Stimulated activated naive CD8-positive, alpha-beta T cell treated with anti-CD3 and anti-CD28 coated beads, Interleukin-15, amount 100 ng/mL, for 72 hours (primary cell): ENCODE results near the gene INVS.
A peak's percentile ranks its signal among the peaks of the same experiment; 100 is the strongest.
"Not testable (repeated sequence)": the region's sequence is repeated elsewhere in the genome, so short reads cannot be mapped to it uniquely, and the experiment has no call there.

Experiments
- ATAC-seq: fragments of 150-1000 bp; cut with Tn5 transposase; 2 replicates; pipeline ENCODE4 v1.10.0; 2021; ENCODE audit warnings: mild to moderate bottlenecking, moderate library complexity
- DNase-seq, 2 donors: peaks; one replicate each; pipeline ENCODE4 v3.0.0; 2021 to 2022
- H3K27ac Mint-ChIP-seq, 2 donors: one replicate each; pipeline ENCODE4 v1.8.0; 2022; ENCODE audit warnings: mild to moderate bottlenecking in 2 of 2, mixed read lengths in 2 of 2, moderate library complexity in 2 of 2
- H3K27me3 Mint-ChIP-seq: one replicate; pipeline ENCODE4 v1.8.0; 2022; ENCODE audit warnings: mixed read lengths
- H3K4me1 Mint-ChIP-seq: one replicate; pipeline ENCODE4 v1.8.0; 2022; ENCODE audit warnings: mild to moderate bottlenecking, mixed read lengths
- H3K4me3 Mint-ChIP-seq, 2 donors: one replicate each; pipeline ENCODE4 v1.8.0; 2022; ENCODE audit warnings: mild to moderate bottlenecking in 2 of 2, mixed read lengths in 2 of 2, moderate library complexity in 1 of 2
- H3K9me3 Mint-ChIP-seq, 2 donors: one replicate each; pipeline ENCODE4 v1.8.0; 2022; ENCODE audit warnings: mixed read lengths in 2 of 2

The INVS gene

DNA sequence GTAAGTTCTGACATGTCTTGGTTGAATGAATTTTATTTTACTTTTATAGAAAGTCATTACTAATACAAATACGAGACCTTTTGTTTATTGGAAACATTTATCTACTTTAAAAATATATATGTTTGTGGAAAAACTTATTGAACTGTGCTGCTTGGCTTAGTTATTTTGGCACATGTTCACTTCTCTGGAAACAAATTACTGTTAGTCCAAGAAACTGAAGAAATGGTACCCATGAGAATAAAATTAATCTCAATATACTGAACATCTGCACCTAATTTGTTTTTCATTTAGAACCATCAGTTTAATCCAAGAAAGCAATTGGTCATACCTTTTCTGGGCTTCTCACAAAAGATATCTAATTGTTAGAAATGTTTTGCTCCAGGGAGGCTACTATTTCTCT lies 32.2 kb downstream of the INVS start:
- no peak overlapping the region for H3K4me3 Mint-ChIP-seq
- no peaks in the 10 kb centered on the region for H3K27me3 Mint-ChIP-seq
- ATAC-seq (no peak), DNase-seq (no peak)
- H3K9me3 Mint-ChIP-seq = no peaks in the 10 kb centered on the region
- H3K4me1 Mint-ChIP-seq = no peaks in the 10 kb centered on the region
- no peak overlapping the region for H3K27ac Mint-ChIP-seq

DNA sequence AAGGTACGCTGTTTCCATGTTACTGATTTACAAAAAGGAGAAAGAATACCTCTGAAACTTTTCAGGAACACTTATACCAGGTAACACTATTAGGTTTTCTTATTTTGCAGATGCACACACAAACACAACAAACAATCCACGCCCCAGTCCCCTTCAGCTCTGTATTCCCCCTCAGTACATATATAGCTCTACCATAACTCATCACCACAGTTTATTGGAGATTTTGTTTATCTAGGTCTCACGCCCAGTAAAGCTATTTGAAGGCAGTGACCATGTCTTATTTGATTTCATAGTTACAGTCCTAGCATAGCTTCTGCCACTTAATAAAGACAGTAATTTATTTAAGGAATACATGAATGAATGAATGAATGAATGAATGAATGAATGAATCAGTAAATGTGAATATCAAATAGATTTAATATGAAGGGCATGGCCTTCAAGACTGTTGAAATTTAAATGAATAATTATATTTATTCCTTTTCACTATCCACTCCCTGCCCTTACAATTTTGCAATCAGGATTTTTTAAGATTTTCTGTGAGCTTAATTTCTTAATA lies 32.9 kb downstream of the INVS start:
- Mint-ChIP-seq H3K4me1 (no peaks in the 10 kb centered on the region), H3K9me3 (no peaks in the 10 kb centered on the region), H3K4me3 (no peak overlapping the region), H3K27me3 (no peaks in the 10 kb centered on the region), H3K27ac (no peak overlapping the region)
- DNase-seq (no peak), ATAC-seq (no peak)

DNA sequence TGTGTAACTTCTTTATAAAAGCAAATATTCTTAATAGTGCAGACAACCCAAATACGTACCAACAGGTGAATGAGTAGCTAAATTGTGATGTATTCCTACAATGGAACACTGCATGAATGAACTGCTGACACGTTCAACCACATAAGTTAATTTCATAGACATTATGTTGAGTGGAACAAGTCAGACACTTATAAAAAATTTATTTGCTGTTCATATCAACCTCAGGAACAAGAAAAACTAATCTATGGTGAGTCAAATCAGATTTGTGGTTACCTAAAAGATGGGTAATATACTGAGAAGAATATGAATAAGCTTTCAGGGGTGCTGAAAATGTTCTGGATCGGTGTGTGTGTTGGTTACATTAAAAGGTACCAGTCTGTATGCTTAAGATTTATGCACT lies 35.7 kb downstream of the INVS start:
- no peaks in the 10 kb centered on the region for H3K9me3 Mint-ChIP-seq
- peak; percentile 55 for ATAC-seq
- no peaks in the 10 kb centered on the region for H3K27me3 Mint-ChIP-seq
- H3K27ac Mint-ChIP-seq = no peak overlapping the region
- no peak overlapping the region for H3K4me3 Mint-ChIP-seq
- no peaks in the 10 kb centered on the region for H3K4me1 Mint-ChIP-seq
- no peak for DNase-seq

DNA sequence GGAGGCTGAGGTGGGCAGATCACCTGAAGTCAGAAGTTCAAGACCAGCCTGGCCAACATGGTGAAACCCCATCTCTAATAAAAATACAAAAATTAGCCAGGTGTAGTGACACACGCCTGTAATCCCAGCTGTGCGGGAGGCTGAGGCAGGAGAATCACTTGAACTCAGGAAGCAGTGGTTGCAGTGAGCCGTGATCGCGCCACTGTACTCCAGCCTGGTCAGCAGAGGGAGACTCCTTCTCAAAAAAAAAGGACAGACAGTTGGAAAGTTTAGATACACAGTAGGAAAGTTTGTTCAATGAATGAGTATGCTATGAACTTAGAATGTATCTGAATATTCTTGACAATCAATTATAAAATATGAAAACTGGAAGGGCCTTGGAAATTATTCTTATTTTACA lies 37.8 kb downstream of the INVS start:
- not testable (repeated sequence) for H3K27me3 Mint-ChIP-seq, H3K9me3 Mint-ChIP-seq, ATAC-seq, DNase-seq, H3K27ac Mint-ChIP-seq, H3K4me3 Mint-ChIP-seq, H3K4me1 Mint-ChIP-seq

DNA sequence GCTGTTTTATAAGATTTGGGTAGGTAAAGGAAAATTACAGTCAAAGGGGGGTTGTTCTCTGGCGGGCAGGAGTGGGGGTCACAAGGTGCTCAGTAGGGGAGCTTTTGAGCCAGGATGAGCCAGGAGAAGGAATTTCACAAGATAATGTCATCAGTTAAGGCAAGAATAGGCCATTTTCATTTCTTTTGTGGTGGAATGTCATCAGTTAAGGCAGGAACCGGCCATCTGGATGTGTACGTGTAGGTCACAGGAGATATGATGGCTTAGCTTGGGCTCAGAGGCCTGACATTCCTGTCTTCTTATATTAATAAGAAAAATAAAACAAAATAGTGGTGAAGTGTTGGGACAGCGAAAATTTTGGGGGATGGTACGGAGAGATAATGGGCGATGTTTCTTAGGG lies 41.3 kb downstream of the INVS start:
- not testable (repeated sequence) for DNase-seq, ATAC-seq, H3K27me3 Mint-ChIP-seq, H3K4me1 Mint-ChIP-seq, H3K27ac Mint-ChIP-seq, H3K9me3 Mint-ChIP-seq, H3K4me3 Mint-ChIP-seq

DNA sequence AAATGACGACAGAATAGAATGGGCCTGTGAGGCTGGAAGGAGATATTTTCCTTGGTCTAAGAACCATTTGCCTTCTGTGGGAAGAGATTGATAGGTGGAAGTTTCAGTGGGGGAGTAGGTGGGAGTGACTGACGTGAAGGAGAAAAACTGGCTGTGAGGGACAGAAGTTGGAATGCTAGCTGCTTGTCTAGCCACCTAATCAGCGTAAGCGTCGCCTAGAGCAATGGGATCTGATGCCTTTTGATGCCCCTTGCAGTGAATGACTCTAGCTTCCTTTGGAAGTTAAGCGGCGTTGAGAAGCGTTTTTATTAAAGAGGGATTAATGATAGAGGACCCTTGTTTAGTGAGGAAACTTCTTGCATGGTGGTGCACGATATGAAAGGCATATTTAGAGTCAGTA lies 42.8 kb downstream of the INVS start:
- not testable (repeated sequence) for H3K4me1 Mint-ChIP-seq, H3K4me3 Mint-ChIP-seq, ATAC-seq

DNA sequence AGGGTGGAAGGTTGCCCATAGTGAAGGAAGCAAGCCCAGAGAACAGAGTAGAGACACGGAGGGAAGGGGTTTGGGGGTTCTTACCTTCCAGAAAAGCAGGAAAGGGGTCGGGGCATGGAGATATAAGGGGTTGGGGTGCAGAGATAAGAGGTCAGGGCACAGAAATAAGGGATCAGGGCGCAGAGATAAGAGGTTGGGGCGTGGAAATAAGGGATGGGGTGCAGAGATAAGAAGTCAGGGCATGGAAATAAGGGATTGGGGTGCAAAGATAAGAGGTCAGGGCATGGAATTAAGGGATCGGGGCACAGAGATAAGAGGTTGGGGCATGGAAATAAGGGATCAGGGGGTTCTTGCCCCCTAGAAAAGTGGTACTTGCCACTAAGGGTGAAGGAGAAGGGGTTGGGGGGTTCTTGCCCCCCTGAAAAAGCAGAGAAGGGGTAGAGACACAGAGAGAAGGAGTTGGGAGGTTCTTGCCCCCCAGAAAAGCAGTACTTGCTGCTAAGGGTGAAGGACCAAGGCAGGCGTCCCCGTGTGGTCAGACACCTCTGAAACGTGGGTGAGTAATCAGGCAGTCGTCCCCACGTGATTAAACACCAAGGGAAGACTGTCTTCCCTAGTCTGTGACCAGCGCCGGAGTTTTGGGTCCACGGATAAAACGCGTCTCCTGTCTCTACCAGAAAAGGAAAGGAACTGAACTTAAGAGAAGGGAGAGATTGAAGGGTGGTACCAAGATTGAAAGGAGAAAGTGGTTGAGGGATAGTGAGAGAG lies 46.3 kb downstream of the INVS start:
- not testable (repeated sequence) for H3K9me3 Mint-ChIP-seq, DNase-seq, H3K4me3 Mint-ChIP-seq, H3K4me1 Mint-ChIP-seq, H3K27me3 Mint-ChIP-seq, ATAC-seq
- H3K27ac Mint-ChIP-seq = peak overlapping the region in 1 of 2 donors; percentile 56

More for the DNA sequence above, 42.8 kb downstream of the INVS start:
- H3K27ac Mint-ChIP-seq, H3K9me3 Mint-ChIP-seq, DNase-seq, H3K27me3 Mint-ChIP-seq: not testable (repeated sequence)

DNA sequence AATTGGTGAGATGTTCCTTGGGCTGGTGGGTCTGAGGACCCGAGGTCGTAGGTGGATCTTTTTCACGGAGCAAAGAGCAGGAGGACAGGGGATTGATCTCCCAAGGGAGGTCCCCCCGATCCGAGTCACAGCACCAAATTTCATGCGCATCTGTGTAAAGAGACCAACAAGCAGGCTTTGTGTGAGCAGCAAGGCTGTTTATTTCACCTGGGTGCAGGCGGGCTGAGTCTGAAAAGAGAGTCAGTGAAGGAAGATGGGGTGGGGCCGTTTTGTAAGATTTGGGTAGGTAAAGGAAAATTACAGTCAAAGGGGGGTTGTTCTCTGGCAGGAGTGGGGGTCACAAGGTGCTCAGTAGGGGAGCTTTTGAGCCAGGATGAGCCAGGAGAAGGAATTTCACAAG lies 46.9 kb downstream of the INVS start:
- H3K4me3 Mint-ChIP-seq, H3K9me3 Mint-ChIP-seq, H3K27me3 Mint-ChIP-seq, H3K4me1 Mint-ChIP-seq, H3K27ac Mint-ChIP-seq, DNase-seq, ATAC-seq: not testable (repeated sequence)

DNA sequence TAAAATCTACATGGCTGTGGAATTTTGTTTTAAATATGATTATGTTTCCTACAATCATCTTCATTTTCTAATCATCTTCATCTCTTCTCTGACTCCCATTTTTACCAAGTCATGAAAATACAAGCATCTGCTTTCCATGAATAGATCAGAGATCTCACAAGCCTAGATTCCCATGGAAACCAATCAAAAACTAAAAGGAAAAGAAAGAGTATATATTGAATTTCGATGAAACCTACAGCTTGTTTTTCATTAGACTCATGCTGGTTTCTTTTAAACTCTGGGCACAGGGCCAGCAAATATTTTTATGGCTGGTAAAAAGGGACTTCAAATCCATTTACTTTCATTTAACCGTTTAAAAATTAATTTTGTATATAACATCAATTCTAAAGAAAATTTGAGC lies 51.2 kb downstream of the INVS start:
- DNase-seq = no peak
- ATAC-seq = no peak
- no peaks in the 10 kb centered on the region for H3K27me3 Mint-ChIP-seq
- H3K27ac Mint-ChIP-seq = no peak overlapping the region
- H3K4me1 Mint-ChIP-seq = no peaks in the 10 kb centered on the region
- no peak overlapping the region for H3K4me3 Mint-ChIP-seq
- no peaks in the 10 kb centered on the region for H3K9me3 Mint-ChIP-seq

DNA sequence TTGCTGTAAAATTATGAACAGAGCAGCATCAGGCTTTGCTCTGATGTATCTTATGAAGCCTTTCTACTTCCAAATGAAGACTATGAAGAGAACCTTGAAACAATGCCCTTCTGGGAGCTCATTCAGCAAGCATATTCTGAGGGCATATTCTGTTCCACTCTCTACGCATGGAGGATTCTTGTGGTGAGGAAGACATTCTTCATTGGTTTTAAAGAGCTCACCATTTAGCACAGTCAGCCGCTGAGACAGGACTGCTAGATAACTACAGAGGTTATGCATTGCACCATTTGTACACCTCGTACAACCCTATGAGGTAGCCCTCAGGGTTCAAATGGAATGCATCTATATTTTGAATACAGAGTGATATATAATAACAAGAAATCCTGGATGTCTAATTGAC lies 61.0 kb downstream of the INVS start:
- Mint-ChIP-seq H3K4me3 (no peak overlapping the region), H3K27ac (no peak overlapping the region), H3K9me3 (no peaks in the 10 kb centered on the region), H3K4me1 (no peaks in the 10 kb centered on the region), H3K27me3 (no peaks in the 10 kb centered on the region)
- ATAC-seq (no peak), DNase-seq (no peak)

DNA sequence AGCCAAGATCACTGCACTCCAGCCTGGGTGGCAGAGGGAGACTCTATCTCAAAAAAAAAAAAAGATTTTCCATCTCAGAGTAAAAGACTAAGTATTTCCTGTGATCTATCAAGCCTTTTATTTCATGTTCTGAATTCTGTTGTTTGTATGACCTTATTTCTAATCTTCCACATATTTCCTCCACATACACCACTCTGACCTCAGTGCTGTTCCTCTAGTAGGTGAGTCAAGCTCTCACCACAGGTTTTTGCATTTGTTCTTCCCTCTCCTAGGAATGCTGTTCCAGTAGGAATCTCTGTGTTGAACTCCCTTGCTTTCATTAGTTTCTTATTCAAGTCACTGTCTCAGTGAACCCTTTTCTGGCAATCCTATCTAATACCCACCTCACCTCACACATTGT lies 68.1 kb downstream of the INVS start:
- no peak for DNase-seq
- peak overlapping the region in 1 of 2 donors; percentile 2 for H3K27ac Mint-ChIP-seq
- no peaks in the 10 kb centered on the region for H3K4me1 Mint-ChIP-seq
- peaks cover 0 to 20% of the 10 kb centered on the region in 2 donors for H3K9me3 Mint-ChIP-seq
- ATAC-seq = no peak
- H3K27me3 Mint-ChIP-seq = no peaks in the 10 kb centered on the region
- H3K4me3 Mint-ChIP-seq = no peak overlapping the region

DNA sequence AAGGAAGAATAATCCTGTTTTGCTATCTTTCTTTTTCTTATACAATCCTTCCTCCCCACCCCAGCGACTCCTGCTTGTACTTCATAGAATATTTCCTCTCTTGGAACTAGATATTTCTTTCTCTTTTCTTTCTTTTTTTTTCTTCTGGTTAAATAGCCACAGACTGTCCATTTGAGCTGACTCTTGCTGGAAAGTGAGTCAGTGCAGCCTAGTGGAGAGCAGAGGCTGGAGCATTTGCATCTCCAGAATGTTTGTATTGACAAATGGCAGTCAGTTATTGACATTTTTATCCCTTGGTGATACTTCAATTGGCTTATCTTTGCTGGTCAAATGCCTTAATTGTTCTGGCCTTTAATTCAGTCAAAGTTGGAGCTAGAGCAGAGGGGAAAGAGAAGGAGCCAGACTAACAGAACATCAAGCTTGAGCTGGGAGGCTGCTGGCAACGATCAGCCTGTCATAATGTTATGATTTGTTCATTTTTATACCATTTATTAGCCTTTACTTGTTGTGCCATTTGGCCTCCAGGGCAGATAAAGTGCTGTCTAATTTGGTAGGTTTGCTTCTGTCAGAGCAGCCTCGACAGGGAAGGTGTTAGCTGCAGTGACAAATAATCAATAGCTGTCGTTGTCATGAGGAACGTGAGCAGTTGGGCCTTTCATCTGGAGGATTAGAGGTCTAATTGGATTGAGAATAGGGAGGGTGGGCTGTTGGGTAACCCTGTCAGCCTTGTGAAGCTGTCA lies 69.0 kb downstream of the INVS start:
- Mint-ChIP-seq H3K27ac (no peak overlapping the region), H3K27me3 (no peaks in the 10 kb centered on the region), H3K4me1 (no peaks in the 10 kb centered on the region), H3K9me3 (peaks cover 0 to 29% of the 10 kb centered on the region in 2 donors), H3K4me3 (no peak overlapping the region)
- no peak for DNase-seq
- ATAC-seq = no peak

DNA sequence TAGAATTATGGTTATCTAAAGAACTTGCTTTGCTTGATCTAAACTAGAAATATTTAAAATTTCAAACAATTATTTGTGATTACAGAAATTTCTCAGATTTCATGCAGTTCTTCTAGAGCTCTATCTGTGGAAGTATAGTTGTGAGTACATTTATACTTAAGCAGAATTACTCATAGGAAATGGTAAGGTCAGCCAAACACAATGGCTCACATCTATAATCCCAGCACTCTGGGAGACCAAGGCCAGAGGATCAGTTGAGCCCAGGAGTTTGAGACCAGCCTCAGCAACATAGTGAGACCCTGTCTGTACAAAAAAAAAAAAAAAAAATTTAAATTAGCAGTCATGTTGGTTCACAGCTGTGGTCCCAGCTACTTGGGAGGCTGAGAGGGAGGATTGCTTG lies 71.0 kb downstream of the INVS start:
- no peak for DNase-seq

DNA sequence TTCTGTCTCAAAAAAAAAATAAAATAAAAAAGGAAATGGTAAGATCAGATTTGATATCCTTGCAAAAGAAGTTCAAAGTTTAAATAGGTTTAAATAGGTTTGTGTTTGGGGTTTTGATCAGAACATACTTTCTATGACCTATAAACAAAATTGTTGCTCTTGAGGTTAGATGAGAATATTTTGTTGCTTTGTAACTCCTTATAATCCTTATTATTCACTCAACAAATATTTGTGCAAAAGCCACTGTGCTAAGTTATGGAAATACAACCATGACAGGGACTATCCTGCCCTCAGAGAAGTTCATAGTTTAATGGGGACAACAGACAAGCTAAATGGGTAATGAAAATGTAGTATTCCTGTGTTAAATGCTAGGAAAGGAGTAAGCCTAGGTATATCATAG lies 71.5 kb downstream of the INVS start:
- ATAC-seq = no peak
- no peaks in the 10 kb centered on the region for H3K27me3 Mint-ChIP-seq
- H3K4me3 Mint-ChIP-seq = no peak overlapping the region

More for the DNA sequence above, 71.0 kb downstream of the INVS start:
- H3K4me3 Mint-ChIP-seq = no peak overlapping the region
- H3K4me1 Mint-ChIP-seq = no peaks in the 10 kb centered on the region
- peaks cover 0 to 45% of the 10 kb centered on the region in 2 donors for H3K9me3 Mint-ChIP-seq
- no peak for ATAC-seq
- H3K27me3 Mint-ChIP-seq = no peaks in the 10 kb centered on the region
- peak overlapping the region in 1 of 2 donors; percentile 76 for H3K27ac Mint-ChIP-seq

DNA sequence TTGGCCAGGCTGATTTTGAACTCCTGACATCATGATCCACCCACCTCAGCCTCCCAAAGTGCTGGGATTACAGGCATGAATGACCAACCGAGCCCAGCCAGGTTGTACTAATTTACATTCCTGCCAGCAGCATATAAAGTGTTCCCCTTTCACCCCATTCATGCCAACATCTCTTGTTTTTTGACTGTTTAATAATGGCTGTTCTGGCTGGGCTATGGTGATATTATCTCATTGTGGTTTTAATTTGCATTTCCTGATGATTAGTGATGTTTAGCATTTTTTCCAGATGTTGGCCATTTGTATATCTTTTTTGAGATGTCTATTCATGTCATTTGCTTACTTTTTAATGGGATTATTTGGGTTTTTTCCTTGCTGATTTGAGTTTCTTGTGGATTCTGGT lies 87.3 kb downstream of the INVS start:
- peaks cover 34 to 58% of the 10 kb centered on the region in 2 donors for H3K9me3 Mint-ChIP-seq
- no peak overlapping the region for H3K4me3 Mint-ChIP-seq
- ATAC-seq = no peak
- no peaks in the 10 kb centered on the region for H3K27me3 Mint-ChIP-seq
- H3K4me1 Mint-ChIP-seq = no peaks in the 10 kb centered on the region
- no peak overlapping the region for H3K27ac Mint-ChIP-seq
- DNase-seq = no peak

More for the DNA sequence above, 71.5 kb downstream of the INVS start:
- Mint-ChIP-seq H3K4me1 (no peaks in the 10 kb centered on the region), H3K27ac (peak overlapping the region in 1 of 2 donors; percentile 76), H3K9me3 (peaks cover 0 to 48% of the 10 kb centered on the region in 2 donors)
- no peak for DNase-seq

DNA sequence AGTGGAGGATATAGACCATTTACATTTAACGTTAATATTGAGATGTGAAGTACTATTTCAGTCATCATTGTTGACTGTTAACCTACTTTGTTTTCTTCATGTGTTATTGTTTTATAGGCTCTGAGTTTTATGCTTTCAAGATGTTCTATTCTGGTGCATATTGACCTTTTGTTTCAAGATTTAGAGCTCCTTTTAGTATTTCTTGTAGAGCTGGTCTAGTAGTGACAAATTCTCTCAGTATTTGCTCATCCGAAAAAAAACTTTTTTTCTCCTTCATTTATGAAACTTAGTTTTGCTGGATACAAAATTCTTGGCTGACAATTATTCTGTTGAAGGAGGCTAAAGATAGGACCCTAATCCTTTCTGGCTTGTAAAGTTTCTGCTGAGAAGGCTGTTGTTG lies 91.3 kb downstream of the INVS start:
- H3K9me3 Mint-ChIP-seq = peaks cover 30 to 63% of the 10 kb centered on the region in 2 donors
- no peak overlapping the region for H3K4me3 Mint-ChIP-seq
- DNase-seq (no peak), ATAC-seq (no peak)
- H3K4me1 Mint-ChIP-seq = no peaks in the 10 kb centered on the region
- H3K27ac Mint-ChIP-seq = no peak overlapping the region
- no peaks in the 10 kb centered on the region for H3K27me3 Mint-ChIP-seq
